Thoracic aorta (tissue), 2 donors: ENCODE results near the gene TULP1. TPM values are rescaled to one million over a fixed set of nuclear protein-coding genes. Genes with fewer than 3 reads are reported as not detected.

ENCODE experiments used
- ATAC-seq: fragments of 150-250 bp; one replicate; pipeline ENCODE4 v1.8.0; 2017; ENCODE audit warnings: low read depth; ENCODE audit not compliant: insufficient number of reproducible peaks, low FRiP score
- DNase-seq: peaks from one replicate; pipeline ENCODE4 v3.0.0-alpha.2; 2020; ENCODE audit warnings: low spot score
- H3K27ac ChIP-seq, 2 donors: fragments of 200-600 bp; sonication (generic); 1 replicate in 1 of 2; 2 replicates in 1 of 2; pipeline ENCODE4 v1.5.1; 2016; ENCODE audit warnings: mild to moderate bottlenecking in 2 of 2, moderate library complexity in 2 of 2
- H3K27me3 ChIP-seq: fragments of 200-600 bp; sonication (generic); replicated peaks from 2 replicates; pipeline ENCODE4 v1.6.0; 2016; ENCODE audit warnings: mild to moderate bottlenecking; ENCODE audit not compliant: insufficient read depth
- H3K36me3 ChIP-seq: fragments of 200-600 bp; sonication (generic); one replicate; pipeline ENCODE4 v1.5.1; 2016
- H3K4me1 ChIP-seq, 2 donors: fragments of 200-600 bp; sonication (generic); 1 replicate in 1 of 2; 2 replicates in 1 of 2; pipeline versions ENCODE4 v1.5.1 to v1.6.0; 2016; ENCODE audit warnings: low read depth in 2 of 2, mild to moderate bottlenecking in 1 of 2; ENCODE audit not compliant: control insufficient read depth in 1 of 2
- H3K4me3 ChIP-seq: fragments of 200-600 bp; sonication (generic); 2 replicates; pipeline ENCODE4 v1.5.1; 2016; ENCODE audit warnings: mild to moderate bottlenecking
- H3K9me3 ChIP-seq: fragments of 200-600 bp; sonication (generic); 2 replicates; pipeline ENCODE4 v1.5.1; 2016
- CTCF ChIP-seq: fragments of 200-600 bp; sonication (generic); IDR thresholded peaks from one replicate; pipeline ENCODE4 v1.5.1; 2019; ENCODE audit warnings: antibody characterized with exemption
- total RNA-seq, 2 donors: library from RNA; depleted of rRNA; stranded (reverse); fragments of >200 nt; gene quantifications; one replicate each; pipeline versions ENCODE4 v1.1.0 to v1.2.3, GENCODE V29; 2016

TULP1 gene
- total RNA-seq, 2 donors from 2014 or later, result not detected

GRCh38 chr6:35484921-35485392 is 27.7 kb downstream of the TULP1 start:
- ATAC-seq (no peak), DNase-seq (no peak)
- TF ChIP-seq CTCF, result no peak
- Histone ChIP-seq H3K4me1 (peaks cover 44 to 54% of the 10 kb centered on the region in 2 donors), H3K9me3 (no peaks in the 10 kb centered on the region), H3K36me3 (peaks cover 23% of the 10 kb centered on the region), H3K27me3 (no peaks in the 10 kb centered on the region), H3K27ac (peak overlapping the region; percentile 96 to 99), H3K4me3 (no peak overlapping the region)

GRCh38 chr6:35483893-35484645 is 28.6 kb downstream of the TULP1 start:
- H3K27ac ChIP-seq, result peak overlapping the region; percentile 96 to 99
- TF ChIP-seq CTCF, result no peak
- ATAC-seq, result no peak
- no peaks in the 10 kb centered on the region for H3K9me3 ChIP-seq
- peaks cover 31% of the 10 kb centered on the region for H3K36me3 ChIP-seq
- H3K4me3 ChIP-seq, result no peak overlapping the region
- peaks cover 36 to 46% of the 10 kb centered on the region in 2 donors for H3K4me1 ChIP-seq
- DNase-seq, result no peak
- H3K27me3 ChIP-seq, result no peaks in the 10 kb centered on the region

- no peak for DNase-seq
- Histone ChIP-seq H3K36me3 (peaks cover 36% of the 10 kb centered on the region), H3K9me3 (no peaks in the 10 kb centered on the region), H3K27me3 (no peaks in the 10 kb centered on the region), H3K4me1 (peaks cover 33 to 40% of the 10 kb centered on the region in 2 donors), H3K4me3 (no peak overlapping the region), H3K27ac (peak overlapping the region in 1 of 2 donors; percentile 45)
- no peak for TF ChIP-seq CTCF
- no peak for ATAC-seq
Measured at GRCh38 chr6:35483490-35483889, 29.2 kb downstream of the TULP1 start.

GRCh38 chr6:35483062-35483461 is 29.6 kb downstream of the TULP1 start:
- Histone ChIP-seq H3K4me1 (peaks cover 29 to 36% of the 10 kb centered on the region in 2 donors), H3K27me3 (no peaks in the 10 kb centered on the region), H3K27ac (no peak overlapping the region), H3K4me3 (no peak overlapping the region), H3K36me3 (peaks cover 41% of the 10 kb centered on the region), H3K9me3 (no peaks in the 10 kb centered on the region)
- DNase-seq, result no peak
- ATAC-seq, result no peak
- no peak for TF ChIP-seq CTCF

GRCh38 chr6:35481226-35481625 is 31.5 kb downstream of the TULP1 start:
- Histone ChIP-seq H3K9me3 (no peaks in the 10 kb centered on the region), H3K36me3 (peaks cover 54% of the 10 kb centered on the region), H3K4me1 (peaks cover 12 to 17% of the 10 kb centered on the region in 2 donors), H3K27ac (no peak overlapping the region), H3K4me3 (no peak overlapping the region), H3K27me3 (no peaks in the 10 kb centered on the region)
- no peak for DNase-seq
- no peak for TF ChIP-seq CTCF
- ATAC-seq, result no peak
